ENCODE results near the gene AXDND1.

DNA sequence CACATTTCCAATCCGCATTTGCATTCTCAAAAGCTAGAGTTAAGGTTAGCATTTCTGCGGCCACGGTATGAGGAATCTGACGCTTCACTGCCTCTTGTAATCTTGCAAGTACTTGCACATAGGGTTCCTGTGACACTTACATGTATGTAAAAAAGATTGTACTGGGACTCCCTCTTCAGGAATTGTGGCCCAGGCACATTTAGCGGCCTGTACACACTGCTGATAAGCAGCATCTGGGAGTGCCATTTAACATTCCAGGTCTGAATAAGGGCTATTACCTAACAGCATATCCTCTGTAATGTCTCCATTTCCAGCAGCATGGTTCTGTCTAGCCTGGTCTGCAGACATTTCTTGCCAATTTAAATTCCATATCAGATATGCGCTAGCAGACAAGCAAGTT, 75.7 kb downstream of the AXDND1 start:
- TF ChIP-seq CTCF (IDR thresholded peaks at IDR 0.05) = no peak
- TF ChIP-seq POLR2A (IDR thresholded peaks at IDR 0.05) = no peak
- TF ChIP-seq EP300 (IDR thresholded peaks at IDR 0.05) = no peak

Data from ovary (tissue), 3 donors.